BE2C (cell line): ENCODE measurements around the gene CASP14.
A peak's percentile ranks its signal among the peaks of the same experiment; 100 is the strongest.
"Not testable (repeated sequence)": the region's sequence is repeated elsewhere in the genome, so short reads cannot be mapped to it uniquely, and the experiment has no call there.

Experiments used
- DNase-seq: peaks from one replicate; pipeline ENCODE4 v3.0.0-alpha.2; 2020
- H3K27me3 ChIP-seq: fragments of 250-450 bp; sonication (Bioruptor Pico); 2 replicates; pipeline ENCODE4 v1.5.1; 2020; ENCODE audit warnings: mild to moderate bottlenecking
- H3K36me3 ChIP-seq: fragments of 250-450 bp; sonication (Bioruptor Pico); 2 replicates; pipeline ENCODE4 v1.5.1; 2020; ENCODE audit warnings: mild to moderate bottlenecking
- H3K4me1 ChIP-seq: fragments of 250-450 bp; sonication (Bioruptor Pico); 2 replicates; pipeline ENCODE4 v1.5.1; 2020
- H3K4me3 ChIP-seq: 2 replicates; pipeline ENCODE4 v1.5.1; 2011; ENCODE audit warnings: low read depth, low read length
- H3K9me3 ChIP-seq: fragments of 250-450 bp; sonication (Bioruptor Pico); 2 replicates; pipeline ENCODE4 v1.5.1; 2020
- TF ChIP-seq, protein P1 (sequence below): IDR thresholded peaks from 2 replicates; pipeline ENCODE4 v1.5.1; 2012; ENCODE audit warnings: mild to moderate bottlenecking, low read depth, low read length

Gene CASP14

DNA sequence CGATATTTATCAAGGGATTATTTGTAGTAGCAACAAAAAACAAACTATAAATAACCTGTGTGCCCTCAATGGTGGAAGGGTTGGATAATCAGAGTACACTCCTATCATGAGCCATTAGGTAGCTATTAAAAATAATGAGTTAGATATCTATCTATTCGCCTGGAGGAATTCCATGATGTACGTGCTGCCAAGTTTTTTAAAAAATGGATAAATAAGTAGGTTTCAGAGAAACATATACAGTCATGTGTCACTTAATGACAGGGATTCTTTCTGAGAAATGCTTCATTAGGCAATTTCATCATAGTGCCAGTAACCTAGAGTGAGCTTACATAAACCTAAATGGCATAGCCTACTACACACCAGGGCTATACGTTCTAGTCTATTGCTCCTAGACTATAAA lies 26.5 kb downstream of the CASP14 start:
- H3K4me1 ChIP-seq, result no peaks in the 10 kb centered on the region
- no peaks in the 10 kb centered on the region for H3K27me3 ChIP-seq
- TF ChIP-seq, protein P1, sequence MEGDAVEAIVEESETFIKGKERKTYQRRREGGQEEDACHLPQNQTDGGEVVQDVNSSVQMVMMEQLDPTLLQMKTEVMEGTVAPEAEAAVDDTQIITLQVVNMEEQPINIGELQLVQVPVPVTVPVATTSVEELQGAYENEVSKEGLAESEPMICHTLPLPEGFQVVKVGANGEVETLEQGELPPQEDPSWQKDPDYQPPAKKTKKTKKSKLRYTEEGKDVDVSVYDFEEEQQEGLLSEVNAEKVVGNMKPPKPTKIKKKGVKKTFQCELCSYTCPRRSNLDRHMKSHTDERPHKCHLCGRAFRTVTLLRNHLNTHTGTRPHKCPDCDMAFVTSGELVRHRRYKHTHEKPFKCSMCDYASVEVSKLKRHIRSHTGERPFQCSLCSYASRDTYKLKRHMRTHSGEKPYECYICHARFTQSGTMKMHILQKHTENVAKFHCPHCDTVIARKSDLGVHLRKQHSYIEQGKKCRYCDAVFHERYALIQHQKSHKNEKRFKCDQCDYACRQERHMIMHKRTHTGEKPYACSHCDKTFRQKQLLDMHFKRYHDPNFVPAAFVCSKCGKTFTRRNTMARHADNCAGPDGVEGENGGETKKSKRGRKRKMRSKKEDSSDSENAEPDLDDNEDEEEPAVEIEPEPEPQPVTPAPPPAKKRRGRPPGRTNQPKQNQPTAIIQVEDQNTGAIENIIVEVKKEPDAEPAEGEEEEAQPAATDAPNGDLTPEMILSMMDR, result no peak
- no peaks in the 10 kb centered on the region for H3K36me3 ChIP-seq
- H3K9me3 ChIP-seq, result no peaks in the 10 kb centered on the region
- no peak for DNase-seq
- H3K4me3 ChIP-seq, result no peak overlapping the region

DNA sequence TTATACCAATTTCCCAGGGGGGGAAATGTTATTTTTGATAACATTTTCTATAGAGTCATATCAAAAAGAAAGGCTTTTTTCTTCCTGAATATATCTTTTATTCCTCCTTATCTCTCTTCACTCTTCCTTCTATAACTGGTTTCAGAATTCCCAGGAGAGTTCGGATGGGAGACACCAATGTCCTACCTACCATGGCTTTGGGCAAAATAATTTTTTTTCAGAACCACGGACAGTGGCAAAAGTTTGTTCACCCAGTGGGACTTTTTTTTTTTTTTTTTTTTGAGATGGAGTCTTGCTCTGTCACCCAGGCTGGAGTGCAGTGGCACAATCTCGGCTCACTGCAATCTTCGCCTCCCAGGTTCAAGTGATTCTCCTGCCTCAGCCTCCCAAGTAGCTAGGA lies 30.7 kb downstream of the CASP14 start:
- not testable (repeated sequence) for H3K4me3 ChIP-seq, H3K4me1 ChIP-seq, H3K27me3 ChIP-seq, H3K36me3 ChIP-seq, H3K9me3 ChIP-seq, DNase-seq

DNA sequence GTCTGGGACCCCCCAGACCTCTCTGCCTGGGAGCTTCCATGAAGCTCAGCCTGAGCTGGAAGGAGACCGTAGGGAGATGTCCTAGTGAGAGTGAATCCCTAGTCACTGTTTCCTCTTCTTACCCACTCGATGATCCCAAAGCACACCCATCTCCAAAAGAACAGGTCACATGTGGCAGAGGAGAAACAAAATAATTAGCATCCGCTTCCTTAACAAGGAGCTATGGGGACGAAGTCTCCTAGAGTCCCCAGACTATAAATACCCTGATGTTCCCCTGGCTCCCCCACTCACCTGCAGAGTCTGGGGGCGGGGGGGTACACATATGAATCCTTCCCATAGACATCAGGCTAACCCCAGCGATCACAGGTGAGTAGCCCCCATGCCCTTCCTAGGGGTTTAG lies 32.6 kb downstream of the CASP14 start, which contains the start of gene OR1I1:
TSS of gene OR1I1 (plus strand) at position 301 of the 400 bp plus-strand sequence. CDS start 4,855 bp downstream, outside the sequence.
- TF ChIP-seq, protein P1, result no peak
- H3K4me3 ChIP-seq, result no peak within 1 kb of the TSS
- H3K9me3 ChIP-seq, result no peaks in the 10 kb centered on the region
- H3K36me3 ChIP-seq, result no peaks in the 10 kb centered on the region
- H3K4me1 ChIP-seq, result no peaks in the 10 kb centered on the region
- DNase-seq, result no peak
- no peaks in the 10 kb centered on the region for H3K27me3 ChIP-seq

DNA sequence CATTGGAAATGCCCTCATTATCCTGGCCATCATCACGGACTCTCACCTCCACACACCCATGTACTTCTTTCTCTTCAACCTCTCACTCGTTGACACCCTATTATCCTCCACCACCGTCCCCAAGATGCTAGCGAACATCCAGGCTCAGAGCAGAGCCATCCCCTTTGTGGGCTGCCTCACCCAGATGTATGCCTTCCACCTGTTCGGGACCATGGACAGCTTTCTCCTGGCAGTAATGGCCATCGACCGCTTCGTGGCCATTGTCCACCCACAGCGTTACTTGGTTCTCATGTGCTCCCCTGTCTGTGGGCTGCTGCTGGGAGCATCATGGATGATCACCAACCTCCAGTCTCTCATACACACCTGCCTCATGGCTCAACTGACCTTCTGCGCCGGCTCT lies 37.9 kb downstream of the CASP14 start:
- no peaks in the 10 kb centered on the region for H3K36me3 ChIP-seq
- TF ChIP-seq, protein P1, result no peak
- H3K4me1 ChIP-seq, result no peaks in the 10 kb centered on the region
- no peaks in the 10 kb centered on the region for H3K27me3 ChIP-seq
- no peak for DNase-seq
- no peaks in the 10 kb centered on the region for H3K9me3 ChIP-seq
- H3K4me3 ChIP-seq, result no peak overlapping the region

DNA sequence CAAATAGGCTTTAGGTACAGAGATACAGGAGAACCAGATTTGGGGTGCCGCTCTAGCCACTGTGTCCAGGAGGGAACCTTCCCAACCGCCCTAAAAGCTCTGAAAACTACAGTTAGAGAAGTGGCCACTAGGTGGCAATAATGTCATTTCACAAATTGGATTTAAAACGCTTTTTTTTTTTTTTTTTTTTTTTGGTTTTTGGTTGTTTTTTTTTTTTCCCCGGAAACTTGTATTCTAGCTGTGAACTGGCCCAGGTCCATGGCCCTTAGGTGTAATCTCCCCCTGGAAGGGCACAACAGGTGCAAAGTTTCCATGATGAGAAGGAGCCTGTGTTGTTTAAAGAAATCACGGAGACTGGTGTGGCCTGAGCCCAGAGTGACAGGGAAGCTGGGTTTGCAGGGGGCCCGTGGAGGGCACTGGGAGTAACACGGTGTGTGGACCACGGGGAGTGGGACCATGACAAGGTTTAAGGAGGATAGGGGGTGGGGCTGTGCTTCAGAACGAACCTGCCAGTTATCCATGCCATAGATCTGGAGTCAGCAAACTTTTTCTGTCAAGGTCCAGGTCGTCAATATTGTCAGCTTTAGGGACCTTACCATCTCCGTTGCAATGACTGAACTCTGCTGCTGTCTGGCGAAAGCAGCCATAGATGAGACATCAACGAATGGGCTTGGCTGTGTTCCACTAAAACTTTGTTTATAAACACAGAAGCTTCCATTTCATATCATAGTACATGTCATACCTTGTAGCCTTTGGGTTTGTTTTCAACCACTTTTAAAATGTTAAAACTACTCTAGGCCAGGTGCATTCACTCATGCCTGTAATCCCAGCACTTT lies 42.9 kb downstream of the CASP14 start:
- peak; percentile 44 for DNase-seq
- no peaks in the 10 kb centered on the region for H3K36me3 ChIP-seq
- no peak overlapping the region; the same call in 1 of the 2 replicates for H3K4me3 ChIP-seq
- H3K27me3 ChIP-seq, result no peaks in the 10 kb centered on the region
- TF ChIP-seq, protein P1, result peak; percentile 71
- no peaks in the 10 kb centered on the region for H3K9me3 ChIP-seq
- no peaks in the 10 kb centered on the region for H3K4me1 ChIP-seq

DNA sequence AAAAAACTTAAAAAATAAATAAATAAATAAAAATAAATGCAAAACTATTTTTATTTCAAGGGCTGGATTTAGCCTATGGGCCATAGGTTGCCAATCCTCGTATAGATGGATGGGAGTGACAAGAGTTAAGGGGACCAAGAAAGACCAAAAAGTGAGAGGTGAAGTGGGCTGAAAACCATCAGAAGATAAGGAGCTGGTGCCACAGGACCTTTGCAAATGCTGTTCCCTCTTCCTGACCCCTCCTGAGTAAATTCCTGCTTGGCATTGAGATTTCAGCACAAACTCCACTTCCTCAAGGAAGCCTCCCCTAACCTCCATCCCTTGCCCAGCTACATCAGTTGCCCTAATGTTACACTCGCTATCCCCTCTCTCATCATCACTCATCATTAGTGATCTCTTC lies 43.7 kb downstream of the CASP14 start:
- H3K27me3 ChIP-seq, result no peaks in the 10 kb centered on the region
- H3K4me1 ChIP-seq, result no peaks in the 10 kb centered on the region
- no peaks in the 10 kb centered on the region for H3K36me3 ChIP-seq
- no peaks in the 10 kb centered on the region for H3K9me3 ChIP-seq
- no peak for DNase-seq
- no peak overlapping the region for H3K4me3 ChIP-seq
- TF ChIP-seq, protein P1, result no peak
